ENCODE results near the gene FBXO34. TPM values are rescaled to one million over a fixed set of nuclear protein-coding genes. Genes with fewer than 3 reads are reported as not detected.

The FBXO34 gene
- total and polyA plus RNA-seq, 12 donors: 5.9 to 31.0 (median 18.5) TPM

- no peaks in the 10 kb centered on the region for H3K36me3 ChIP-seq (replicated peaks in 1 of 2)
- intact Hi-C loops (cut with DNase I): no loop called here
- no peak for DNase-seq
- H3K27ac ChIP-seq: no peak overlapping the region
- no peaks in the 10 kb centered on the region for H3K9me3 ChIP-seq (replicated peaks in 1 of 3)
- no peaks in the 10 kb centered on the region for H3K4me1 ChIP-seq (replicated peaks in 1 of 2)
- no peaks in the 10 kb centered on the region for H3K27me3 ChIP-seq
- no peak overlapping the region for H3K4me3 ChIP-seq
- 100% methylated on average over 1 of the region's 1 CpG for WGBS, 4 donors
- TF ChIP-seq POLR2A (IDR thresholded peaks at IDR 0.05): no peak
- TF ChIP-seq, protein P1, sequence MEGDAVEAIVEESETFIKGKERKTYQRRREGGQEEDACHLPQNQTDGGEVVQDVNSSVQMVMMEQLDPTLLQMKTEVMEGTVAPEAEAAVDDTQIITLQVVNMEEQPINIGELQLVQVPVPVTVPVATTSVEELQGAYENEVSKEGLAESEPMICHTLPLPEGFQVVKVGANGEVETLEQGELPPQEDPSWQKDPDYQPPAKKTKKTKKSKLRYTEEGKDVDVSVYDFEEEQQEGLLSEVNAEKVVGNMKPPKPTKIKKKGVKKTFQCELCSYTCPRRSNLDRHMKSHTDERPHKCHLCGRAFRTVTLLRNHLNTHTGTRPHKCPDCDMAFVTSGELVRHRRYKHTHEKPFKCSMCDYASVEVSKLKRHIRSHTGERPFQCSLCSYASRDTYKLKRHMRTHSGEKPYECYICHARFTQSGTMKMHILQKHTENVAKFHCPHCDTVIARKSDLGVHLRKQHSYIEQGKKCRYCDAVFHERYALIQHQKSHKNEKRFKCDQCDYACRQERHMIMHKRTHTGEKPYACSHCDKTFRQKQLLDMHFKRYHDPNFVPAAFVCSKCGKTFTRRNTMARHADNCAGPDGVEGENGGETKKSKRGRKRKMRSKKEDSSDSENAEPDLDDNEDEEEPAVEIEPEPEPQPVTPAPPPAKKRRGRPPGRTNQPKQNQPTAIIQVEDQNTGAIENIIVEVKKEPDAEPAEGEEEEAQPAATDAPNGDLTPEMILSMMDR (IDR thresholded peaks at IDR 0.05): no peak
These were observed 47.5 kb downstream of the FBXO34 start for GRCh38 chr14:55318694-55319093.

DNA sequence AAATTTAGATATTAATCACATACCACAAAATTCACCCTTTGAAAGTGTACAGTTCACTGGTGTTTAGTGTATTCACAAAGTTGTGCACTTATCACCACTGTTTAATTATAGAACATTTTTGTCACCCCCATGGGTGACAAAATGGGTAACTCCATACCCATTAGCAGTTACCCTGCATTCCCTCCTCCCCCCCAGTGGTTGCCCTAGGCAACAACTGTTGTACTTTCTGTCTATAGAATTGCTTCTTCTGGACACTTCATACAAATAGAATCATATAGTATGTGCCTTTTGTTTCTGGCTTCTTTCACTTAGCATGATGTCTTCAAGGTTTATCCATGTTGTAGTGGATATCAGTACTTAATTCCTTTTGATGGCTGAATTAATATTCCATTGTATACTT, 52.7 kb downstream of the FBXO34 start:
- TF ChIP-seq, protein P1 (IDR thresholded peaks at IDR 0.05): no peak
- TF ChIP-seq POLR2A (IDR thresholded peaks at IDR 0.05): no peak
- H3K27ac ChIP-seq: no peak overlapping the region
- no peak for DNase-seq
- H3K36me3 ChIP-seq (replicated peaks in 1 of 2): no peaks in the 10 kb centered on the region
- H3K9me3 ChIP-seq (replicated peaks in 1 of 3): no peaks in the 10 kb centered on the region
- H3K4me1 ChIP-seq (replicated peaks in 1 of 2): peaks cover 6 to 7% of the 10 kb centered on the region in 2 donors
- H3K4me3 ChIP-seq: no peak overlapping the region
- H3K27me3 ChIP-seq: no peaks in the 10 kb centered on the region
- intact Hi-C loops (cut with DNase I): no loop called here

DNA sequence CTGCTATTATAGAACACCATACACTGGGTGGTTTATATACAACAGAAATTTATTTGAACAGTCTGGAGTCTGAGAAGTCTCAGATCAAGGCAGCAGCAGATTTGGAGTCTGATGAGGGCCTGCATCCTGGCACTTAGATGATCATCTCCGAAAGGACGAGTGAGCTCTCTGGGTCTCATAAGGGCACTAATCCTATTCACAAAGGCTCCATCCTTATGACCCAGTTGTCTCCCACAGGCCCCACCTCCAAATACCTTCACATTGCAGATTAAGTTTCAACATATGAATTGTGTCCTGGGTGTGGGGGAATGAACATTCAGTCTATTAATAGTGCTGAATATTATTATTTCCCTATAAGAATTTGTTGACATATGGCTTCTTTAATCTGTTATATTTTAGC, 53.6 kb downstream of the FBXO34 start:
- H3K27me3 ChIP-seq: no peaks in the 10 kb centered on the region
- intact Hi-C loops (cut with DNase I): no loop called here
- WGBS, 4 donors: 93 to 98% (median 96%) methylated on average over 2 of the region's 2 CpGs
- H3K36me3 ChIP-seq (replicated peaks in 1 of 2): no peaks in the 10 kb centered on the region
- peaks cover 7 to 15% of the 10 kb centered on the region in 2 donors for H3K4me1 ChIP-seq (replicated peaks in 1 of 2)
- H3K27ac ChIP-seq: no peak overlapping the region
- TF ChIP-seq POLR2A (IDR thresholded peaks at IDR 0.05): no peak
- TF ChIP-seq, protein P1 (IDR thresholded peaks at IDR 0.05): no peak
- H3K4me3 ChIP-seq: no peak overlapping the region
- DNase-seq: no peak
- no peaks in the 10 kb centered on the region for H3K9me3 ChIP-seq (replicated peaks in 1 of 3)

GRCh38 chr14:55327179-55327578, 56.0 kb downstream of the FBXO34 start:
- intact Hi-C loops (cut with DNase I): no loop called here
- no peak for DNase-seq
- Histone ChIP-seq H3K36me3 (replicated peaks in 1 of 2) (no peaks in the 10 kb centered on the region), H3K4me3 (no peak overlapping the region), H3K9me3 (replicated peaks in 1 of 3) (no peaks in the 10 kb centered on the region), H3K27ac (no peak overlapping the region), H3K4me1 (replicated peaks in 1 of 2) (peaks cover 7 to 19% of the 10 kb centered on the region in 2 donors), H3K27me3 (no peaks in the 10 kb centered on the region)
- TF ChIP-seq, protein P1 (IDR thresholded peaks at IDR 0.05): no peak
- TF ChIP-seq POLR2A (IDR thresholded peaks at IDR 0.05): no peak
- 80 to 90% (median 87%) methylated on average over 1 of the region's 1 CpG for WGBS, 4 donors

Measured in adrenal gland (tissue), 12 donors.